Uterus (tissue), 4 donors: ENCODE measurements around the gene ILK. TPM values are rescaled to one million over a fixed set of nuclear protein-coding genes. Genes with fewer than 3 reads are reported as not detected.

Experiments used
- DNase-seq, 2 donors: peaks; one replicate each; pipeline ENCODE4 v3.0.0-alpha.2; 2019 to 2020
- H3K27ac ChIP-seq, 2 donors: fragments of 200-600 bp; sonication (generic); 1 replicate in 1 of 2; 2 replicates in 1 of 2; pipeline ENCODE4 v1.5.1; 2016 to 2018
- H3K27me3 ChIP-seq, 2 donors: fragments of 200-600 bp; sonication (generic); one replicate each; pipeline ENCODE4 v1.5.1; 2018 to 2019; ENCODE audit warnings: control low read depth in 1 of 2
- H3K36me3 ChIP-seq, 2 donors: fragments of 200-600 bp; sonication (generic); one replicate each; pipeline ENCODE4 v1.5.1; 2019; ENCODE audit warnings: control low read depth in 1 of 2
- H3K4me1 ChIP-seq, 2 donors: fragments of 200-600 bp; sonication (generic); one replicate each; pipeline ENCODE4 v1.5.1; 2018 to 2019; ENCODE audit warnings: control low read depth in 1 of 2
- H3K4me3 ChIP-seq, 2 donors: fragments of 200-600 bp; sonication (generic); 1 replicate in 1 of 2; 2 replicates in 1 of 2; pipeline ENCODE4 v1.5.1; 2018 to 2019; ENCODE audit warnings: mild to moderate bottlenecking in 1 of 2
- H3K9me3 ChIP-seq, 2 donors: fragments of 200-600 bp; sonication (generic); one replicate each; pipeline ENCODE4 v1.5.1; 2019; ENCODE audit warnings: control low read depth in 1 of 2
- POLR2A ChIP-seq, 2 donors: fragments of 450-650 bp; IDR thresholded peaks; one replicate each; pipeline ENCODE4 v1.6.1; 2016; ENCODE audit warnings: antibody characterized with exemption in 2 of 2, mild to moderate bottlenecking in 1 of 2, moderate library complexity in 1 of 2
- intact Hi-C: fragments of 100-400 bp; cut with DNase I; formaldehyde crosslinking; loops from one replicate; pipeline ENCODE4 v1.15.1; 2023; ENCODE audit warnings: low total_unique reads
- total RNA-seq, 4 donors: library from RNA; depleted of rRNA in 3 of 4; stranded (reverse); fragments of >200 nt in 3 of 4; gene quantifications; one replicate each; pipeline versions ENCODE4 v1.1.0 to v1.2.4, GENCODE V29; 2014 to 2023
- TF ChIP-seq, protein P1 (sequence below), 4 experiments: fragments of 200-600 bp in 2 of 4; fragments of 450-650 bp in 2 of 4; sonication (generic) in 2 of 4; IDR thresholded peaks; one replicate each; pipeline ENCODE4 v1.5.1; 2016 to 2019; ENCODE audit warnings: antibody characterized with exemption in 4 of 4, mild to moderate bottlenecking in 2 of 4, moderate library complexity in 1 of 4
- donor health status: DM: yes; HTN: yes; CAD: no.

Gene ILK
- total RNA-seq, 4 donors from 2014 or later, result 205 to 336 (median 279) TPM

DNA sequence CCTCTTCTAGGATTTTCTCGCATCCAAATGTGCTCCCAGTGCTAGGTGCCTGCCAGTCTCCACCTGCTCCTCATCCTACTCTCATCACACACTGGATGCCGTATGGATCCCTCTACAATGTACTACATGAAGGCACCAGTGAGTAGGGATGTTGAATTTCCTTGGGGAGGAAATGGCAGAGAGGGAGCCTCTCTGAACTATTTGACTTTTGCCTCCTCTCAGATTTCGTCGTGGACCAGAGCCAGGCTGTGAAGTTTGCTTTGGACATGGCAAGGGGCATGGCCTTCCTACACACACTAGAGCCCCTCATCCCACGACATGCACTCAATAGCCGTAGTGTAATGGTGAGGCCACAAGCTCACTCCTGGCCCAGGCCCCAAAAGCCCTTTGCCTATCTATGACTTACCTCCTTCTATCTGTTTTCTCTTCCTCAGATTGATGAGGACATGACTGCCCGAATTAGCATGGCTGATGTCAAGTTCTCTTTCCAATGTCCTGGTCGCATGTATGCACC, 6.0 kb downstream of the ILK start:
- intact Hi-C loops, result loop anchor here (10.0 kb wide), 1 partner anchor 75 kb away; the partner anchor contains the start of gene MRPL17
- DNase-seq, result peak in 1 of 2 donors; percentile 29
- TF ChIP-seq POLR2A (IDR thresholded peaks at IDR 0.05), result no peak
- TF ChIP-seq, protein P1, sequence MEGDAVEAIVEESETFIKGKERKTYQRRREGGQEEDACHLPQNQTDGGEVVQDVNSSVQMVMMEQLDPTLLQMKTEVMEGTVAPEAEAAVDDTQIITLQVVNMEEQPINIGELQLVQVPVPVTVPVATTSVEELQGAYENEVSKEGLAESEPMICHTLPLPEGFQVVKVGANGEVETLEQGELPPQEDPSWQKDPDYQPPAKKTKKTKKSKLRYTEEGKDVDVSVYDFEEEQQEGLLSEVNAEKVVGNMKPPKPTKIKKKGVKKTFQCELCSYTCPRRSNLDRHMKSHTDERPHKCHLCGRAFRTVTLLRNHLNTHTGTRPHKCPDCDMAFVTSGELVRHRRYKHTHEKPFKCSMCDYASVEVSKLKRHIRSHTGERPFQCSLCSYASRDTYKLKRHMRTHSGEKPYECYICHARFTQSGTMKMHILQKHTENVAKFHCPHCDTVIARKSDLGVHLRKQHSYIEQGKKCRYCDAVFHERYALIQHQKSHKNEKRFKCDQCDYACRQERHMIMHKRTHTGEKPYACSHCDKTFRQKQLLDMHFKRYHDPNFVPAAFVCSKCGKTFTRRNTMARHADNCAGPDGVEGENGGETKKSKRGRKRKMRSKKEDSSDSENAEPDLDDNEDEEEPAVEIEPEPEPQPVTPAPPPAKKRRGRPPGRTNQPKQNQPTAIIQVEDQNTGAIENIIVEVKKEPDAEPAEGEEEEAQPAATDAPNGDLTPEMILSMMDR (IDR thresholded peaks at IDR 0.05), result no peak
- Histone ChIP-seq H3K4me1 (peaks cover 13 to 27% of the 10 kb centered on the region in 2 donors), H3K36me3 (no peaks in the 10 kb centered on the region), H3K9me3 (no peaks in the 10 kb centered on the region), H3K4me3 (no peak overlapping the region), H3K27ac (peak overlapping the region; percentile 97 to 99), H3K27me3 (no peaks in the 10 kb centered on the region)

DNA sequence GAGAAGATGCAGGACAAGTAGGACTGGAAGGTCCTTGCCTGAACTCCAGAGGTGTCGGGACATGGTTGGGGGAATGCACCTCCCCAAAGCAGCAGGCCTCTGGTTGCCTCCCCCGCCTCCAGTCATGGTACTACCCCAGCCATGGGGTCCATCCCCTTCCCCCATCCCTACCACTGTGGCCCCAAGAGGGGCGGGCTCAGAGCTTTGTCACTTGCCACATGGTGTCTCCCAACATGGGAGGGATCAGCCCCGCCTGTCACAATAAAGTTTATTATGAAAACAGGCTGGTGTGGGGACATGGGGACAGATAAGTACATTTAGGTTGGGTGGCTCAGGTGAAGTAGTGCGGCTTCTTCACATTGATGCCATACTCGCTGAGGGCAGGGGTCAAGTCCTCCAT, 7.0 kb downstream of the ILK start:
- TF ChIP-seq, protein P1 (IDR thresholded peaks at IDR 0.05), result no peak
- no peak for TF ChIP-seq POLR2A (IDR thresholded peaks at IDR 0.05)
- intact Hi-C loops, result loop anchor here (10.0 kb wide), 1 partner anchor 74 kb away; the partner anchor contains the start of gene MRPL17
- peak overlapping the region; percentile 99 for H3K27ac ChIP-seq
- H3K4me1 ChIP-seq, result peaks cover 13 to 27% of the 10 kb centered on the region in 2 donors
- no peaks in the 10 kb centered on the region for H3K9me3 ChIP-seq
- no peaks in the 10 kb centered on the region for H3K27me3 ChIP-seq
- H3K36me3 ChIP-seq, result no peaks in the 10 kb centered on the region
- DNase-seq, result peak in 1 of 2 donors; percentile 39
- H3K4me3 ChIP-seq, result no peak overlapping the region

DNA sequence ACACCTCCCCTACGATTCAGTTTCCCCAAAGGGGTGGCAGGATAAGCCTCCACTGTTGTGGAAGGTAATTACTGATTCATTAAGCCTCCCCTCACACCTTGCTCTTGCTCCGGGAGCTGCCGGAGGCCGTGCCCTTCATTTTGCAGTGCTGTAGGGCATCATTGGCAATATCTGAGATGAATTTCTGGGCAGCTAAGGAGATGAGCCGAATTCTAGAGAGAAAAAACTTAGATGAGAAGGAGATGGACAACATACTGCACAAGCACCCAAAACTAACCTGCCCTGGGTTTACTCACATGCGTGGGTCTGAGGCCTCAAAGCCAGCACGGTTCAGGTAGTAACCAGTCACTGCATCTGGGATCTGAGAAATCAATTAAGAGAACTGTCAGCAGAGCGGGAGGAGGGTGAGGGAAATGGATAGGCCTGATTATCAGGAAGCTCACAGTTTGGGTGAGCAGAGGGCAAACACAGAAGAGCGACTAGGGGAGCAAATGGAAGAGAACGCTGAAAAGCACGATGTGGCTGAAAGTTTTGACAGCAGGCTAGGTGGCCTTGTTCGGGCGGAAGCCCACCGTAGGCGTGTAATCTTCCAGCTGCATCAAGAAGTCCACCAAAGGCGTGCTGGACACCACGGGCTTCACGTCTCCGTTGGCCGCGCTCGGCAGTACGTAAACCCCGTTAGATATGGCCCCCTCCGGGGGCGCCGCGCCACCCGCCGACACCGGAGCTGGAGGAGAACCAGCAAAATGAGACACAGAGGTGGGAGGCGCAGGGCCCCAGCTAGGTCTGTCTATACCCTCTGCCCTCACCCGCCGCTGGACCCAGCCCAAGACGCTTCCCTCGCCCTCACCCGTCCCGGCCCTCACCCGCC, 7.8 kb downstream of the ILK start:
- intact Hi-C loops, result loop anchor here (10.0 kb wide), 1 partner anchor 73 kb away; the partner anchor contains the start of gene MRPL17
- peak; percentile 65 to 66 for DNase-seq

DNA sequence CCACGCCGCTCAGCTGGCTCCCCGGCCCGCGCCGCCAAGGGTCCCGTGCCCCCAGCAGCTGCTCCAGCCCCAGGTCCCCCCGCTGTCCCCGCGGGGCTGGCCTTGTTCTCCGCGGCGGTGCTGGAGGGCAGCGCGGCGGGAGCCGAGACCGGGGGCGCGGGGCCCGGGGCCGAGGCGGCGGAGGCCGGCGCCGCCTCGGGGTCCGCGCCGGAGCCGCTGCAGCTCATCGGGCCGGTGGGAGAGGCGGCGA, 8.3 kb downstream of the ILK start:
- peak overlapping the region; percentile 99 for H3K27ac ChIP-seq
- H3K4me3 ChIP-seq, result peak overlapping the region; percentile 70 to 94
- peaks cover 13 to 29% of the 10 kb centered on the region in 2 donors for H3K4me1 ChIP-seq
- H3K27me3 ChIP-seq, result no peaks in the 10 kb centered on the region
- H3K36me3 ChIP-seq, result no peaks in the 10 kb centered on the region
- no peak for DNase-seq
- intact Hi-C loops, result loop anchor here (10.0 kb wide), 1 partner anchor 73 kb away; the partner anchor contains the start of gene MRPL17
- TF ChIP-seq, protein P1 (IDR thresholded peaks at IDR 0.05), result peak in 1 of 4 experiments; percentile 1
- no peak for TF ChIP-seq POLR2A (IDR thresholded peaks at IDR 0.05)
- no peaks in the 10 kb centered on the region for H3K9me3 ChIP-seq

More for the DNA sequence above, 7.8 kb downstream of the ILK start:
- peaks cover 13 to 27% of the 10 kb centered on the region in 2 donors for H3K4me1 ChIP-seq
- H3K9me3 ChIP-seq, result no peaks in the 10 kb centered on the region
- no peaks in the 10 kb centered on the region for H3K27me3 ChIP-seq
- H3K4me3 ChIP-seq, result peak overlapping the region; percentile 70 to 94
- TF ChIP-seq, protein P1 (IDR thresholded peaks at IDR 0.05), result no peak
- no peak for TF ChIP-seq POLR2A (IDR thresholded peaks at IDR 0.05)
- no peaks in the 10 kb centered on the region for H3K36me3 ChIP-seq
- peak overlapping the region; percentile 99 for H3K27ac ChIP-seq
